ENCODE data around the gene SATB2.

Gene SATB2

GRCh38 chr2:199302851-199303250, 154.9 kb downstream of the SATB2 start:
- H3K27ac ChIP-seq: no peak overlapping the region
- no peak overlapping the region for H3K4me3 ChIP-seq
- no peak for DNase-seq (ENCODE audit: low spot score)
- TF ChIP-seq, protein P1, sequence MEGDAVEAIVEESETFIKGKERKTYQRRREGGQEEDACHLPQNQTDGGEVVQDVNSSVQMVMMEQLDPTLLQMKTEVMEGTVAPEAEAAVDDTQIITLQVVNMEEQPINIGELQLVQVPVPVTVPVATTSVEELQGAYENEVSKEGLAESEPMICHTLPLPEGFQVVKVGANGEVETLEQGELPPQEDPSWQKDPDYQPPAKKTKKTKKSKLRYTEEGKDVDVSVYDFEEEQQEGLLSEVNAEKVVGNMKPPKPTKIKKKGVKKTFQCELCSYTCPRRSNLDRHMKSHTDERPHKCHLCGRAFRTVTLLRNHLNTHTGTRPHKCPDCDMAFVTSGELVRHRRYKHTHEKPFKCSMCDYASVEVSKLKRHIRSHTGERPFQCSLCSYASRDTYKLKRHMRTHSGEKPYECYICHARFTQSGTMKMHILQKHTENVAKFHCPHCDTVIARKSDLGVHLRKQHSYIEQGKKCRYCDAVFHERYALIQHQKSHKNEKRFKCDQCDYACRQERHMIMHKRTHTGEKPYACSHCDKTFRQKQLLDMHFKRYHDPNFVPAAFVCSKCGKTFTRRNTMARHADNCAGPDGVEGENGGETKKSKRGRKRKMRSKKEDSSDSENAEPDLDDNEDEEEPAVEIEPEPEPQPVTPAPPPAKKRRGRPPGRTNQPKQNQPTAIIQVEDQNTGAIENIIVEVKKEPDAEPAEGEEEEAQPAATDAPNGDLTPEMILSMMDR (IDR thresholded peaks at IDR 0.05): no peak

GRCh38 chr2:199288424-199288823, 169.3 kb downstream of the SATB2 start:
- no peak overlapping the region for H3K4me3 ChIP-seq
- TF ChIP-seq, protein P1 (IDR thresholded peaks at IDR 0.05): no peak
- no peak overlapping the region for H3K27ac ChIP-seq
- DNase-seq (ENCODE audit: low spot score): no peak

- no peak overlapping the region for H3K4me3 ChIP-seq
- H3K27ac ChIP-seq: no peak overlapping the region
- no peak for DNase-seq (ENCODE audit: low spot score)
- TF ChIP-seq, protein P1 (IDR thresholded peaks at IDR 0.05): no peak
Observed at GRCh38 chr2:199282309-199282708, 175.4 kb downstream of the SATB2 start.

GRCh38 chr2:199279146-199279545, 178.6 kb downstream of the SATB2 start:
- TF ChIP-seq, protein P1 (IDR thresholded peaks at IDR 0.05): no peak
- DNase-seq (ENCODE audit: low spot score): no peak
- Histone ChIP-seq H3K27ac (no peak overlapping the region), H3K4me3 (no peak overlapping the region)

GRCh38 chr2:199278099-199278498, 179.6 kb downstream of the SATB2 start:
- Histone ChIP-seq H3K4me3 (no peak overlapping the region), H3K27ac (no peak overlapping the region)
- TF ChIP-seq, protein P1 (IDR thresholded peaks at IDR 0.05): no peak
- no peak for DNase-seq (ENCODE audit: low spot score)

GRCh38 chr2:199273042-199273511, 184.7 kb downstream of the SATB2 start:
- TF ChIP-seq, protein P1 (IDR thresholded peaks at IDR 0.05): no peak
- no peak for DNase-seq (ENCODE audit: low spot score)
- no peak overlapping the region for H3K4me3 ChIP-seq
- H3K27ac ChIP-seq: no peak overlapping the region

- H3K4me3 ChIP-seq: no peak overlapping the region
- H3K27ac ChIP-seq: no peak overlapping the region
- DNase-seq (ENCODE audit: low spot score): no peak
- TF ChIP-seq, protein P1 (IDR thresholded peaks at IDR 0.05): no peak
Observed at GRCh38 chr2:199261936-199262335, 195.8 kb downstream of the SATB2 start.
